ENCODE data around the gene HES7. TPM values are rescaled to one million over a fixed set of nuclear protein-coding genes. Genes with fewer than 3 reads are reported as not detected.

Gene HES7
- total and polyA plus RNA-seq, 4 donors, result not detected

GRCh38 chr17:8151120-8151640 is 27.3 kb upstream of the HES7 start:
- DNase-seq (ENCODE audit: low spot score), result peak; percentile 80
- H3K9ac ChIP-seq (ENCODE audit: low read depth in 1 of 2, low read length in 2 of 2), result peak overlapping the region; percentile 84 to 86
- H3K36me3 ChIP-seq (ENCODE audit: control insufficient read depth in 4 of 4, insufficient read depth in 3 of 4, low read depth in 1 of 4, low read length in 3 of 4), result peaks cover 30 to 44% (median 37%) of the 10 kb centered on the region in 4 donors
- 47% methylated on average over 38 of the region's 38 CpGs for WGBS
- H3K9me3 ChIP-seq (ENCODE audit: control insufficient read depth in 4 of 4, low read length in 3 of 4), result no peaks in the 10 kb centered on the region
- H3K27ac ChIP-seq (ENCODE audit: low read depth in 1 of 2, low read length in 2 of 2), result peak overlapping the region; percentile 97 to 99
- peaks cover 12 to 47% (median 29%) of the 10 kb centered on the region in 4 donors for H3K4me1 ChIP-seq (ENCODE audit: control insufficient read depth in 4 of 4, insufficient read depth in 4 of 4, low read length in 3 of 4)
- TF ChIP-seq GABPA (IDR thresholded peaks at IDR 0.05 in 1 of 2, conservative IDR thresholded peaks at IDR 0.05 in 1 of 2) (peak in 1 of 2 donors; percentile 71), FOXA1 (IDR thresholded peaks at IDR 0.05) (no peak)
- H3K4me3 ChIP-seq (ENCODE audit: low read depth in 1 of 3, low read length in 3 of 3), result peak overlapping the region; percentile 69 to 97 (median 79)
- H3K27me3 ChIP-seq (ENCODE audit: control insufficient read depth in 4 of 4, insufficient read depth in 4 of 4, low read length in 3 of 4), result no peaks in the 10 kb centered on the region

- Histone ChIP-seq H3K9me3 (ENCODE audit: control insufficient read depth in 4 of 4, low read length in 3 of 4) (no peaks in the 10 kb centered on the region), H3K4me3 (ENCODE audit: low read depth in 1 of 3, low read length in 3 of 3) (peak overlapping the region in 1 of 3 donors; percentile 69), H3K36me3 (ENCODE audit: control insufficient read depth in 4 of 4, insufficient read depth in 3 of 4, low read depth in 1 of 4, low read length in 3 of 4) (peaks cover 36 to 51% (median 44%) of the 10 kb centered on the region in 4 donors), H3K4me1 (ENCODE audit: control insufficient read depth in 4 of 4, insufficient read depth in 4 of 4, low read length in 3 of 4) (peaks cover 12 to 45% (median 29%) of the 10 kb centered on the region in 4 donors), H3K27ac (ENCODE audit: low read depth in 1 of 2, low read length in 2 of 2) (peak overlapping the region; percentile 56 to 99), H3K9ac (ENCODE audit: low read depth in 1 of 2, low read length in 2 of 2) (peak overlapping the region; percentile 5 to 60), H3K27me3 (ENCODE audit: control insufficient read depth in 4 of 4, insufficient read depth in 4 of 4, low read length in 3 of 4) (no peaks in the 10 kb centered on the region)
- no peak for DNase-seq (ENCODE audit: low spot score)
- 86% methylated on average over 18 of the region's 18 CpGs for WGBS
- TF ChIP-seq SP1 (IDR thresholded peaks at IDR 0.05), result peak; percentile 20
- TF ChIP-seq MAX (IDR thresholded peaks at IDR 0.05), result no peak
Measured at GRCh38 chr17:8150194-8151119, 26.6 kb upstream of the HES7 start.

- Histone ChIP-seq H3K27ac (ENCODE audit: low read depth in 1 of 2, low read length in 2 of 2) (no peak overlapping the region), H3K4me1 (ENCODE audit: control insufficient read depth in 4 of 4, insufficient read depth in 4 of 4, low read length in 3 of 4) (peaks cover 12 to 37% (median 25%) of the 10 kb centered on the region in 4 donors), H3K9me3 (ENCODE audit: control insufficient read depth in 4 of 4, low read length in 3 of 4) (no peaks in the 10 kb centered on the region), H3K4me3 (ENCODE audit: low read depth in 1 of 3, low read length in 3 of 3) (no peak overlapping the region), H3K27me3 (ENCODE audit: control insufficient read depth in 4 of 4, insufficient read depth in 4 of 4, low read length in 3 of 4) (no peaks in the 10 kb centered on the region), H3K9ac (ENCODE audit: low read depth in 1 of 2, low read length in 2 of 2) (no peak overlapping the region), H3K36me3 (ENCODE audit: control insufficient read depth in 4 of 4, insufficient read depth in 3 of 4, low read depth in 1 of 4, low read length in 3 of 4) (peaks cover 37 to 57% (median 49%) of the 10 kb centered on the region in 4 donors)
- no peak for DNase-seq (ENCODE audit: low spot score)
- 95% methylated on average over 29 of the region's 29 CpGs for WGBS
- no peak for TF ChIP-seq JUND (IDR thresholded peaks at IDR 0.05)
- no peak for TF ChIP-seq YY1 (IDR thresholded peaks at IDR 0.05)
- no peak for TF ChIP-seq FOXA2 (IDR thresholded peaks at IDR 0.05)
- TF ChIP-seq CTCF (IDR thresholded peaks at IDR 0.05; ENCODE audit: low read depth, low read length, missing input control), result no peak
- no peak for TF ChIP-seq NR2F2 (IDR thresholded peaks at IDR 0.05)
- no peak for TF ChIP-seq ATF3 (IDR thresholded peaks at IDR 0.05)
- TF ChIP-seq FOXA1 (IDR thresholded peaks at IDR 0.05), result no peak
- TF ChIP-seq TAF1 (conservative IDR thresholded peaks at IDR 0.05), result no peak
- no peak for TF ChIP-seq HNF4G (IDR thresholded peaks at IDR 0.05)
- TF ChIP-seq RXRA (IDR thresholded peaks at IDR 0.05), result no peak
- no peak for TF ChIP-seq EGR1 (IDR thresholded peaks at IDR 0.05; ENCODE audit: low read depth in 2 of 2)
- no peak for TF ChIP-seq REST (IDR thresholded peaks at IDR 0.05)
- no peak for TF ChIP-seq GABPA (IDR thresholded peaks at IDR 0.05 in 1 of 2, conservative IDR thresholded peaks at IDR 0.05 in 1 of 2)
- TF ChIP-seq ZBTB33 (IDR thresholded peaks at IDR 0.05), result no peak
- no peak for TF ChIP-seq RAD21 (IDR thresholded peaks at IDR 0.05)
- TF ChIP-seq HNF4A (conservative IDR thresholded peaks at IDR 0.05), result no peak
Measured at GRCh38 chr17:8149419-8150193, 25.7 kb upstream of the HES7 start.
